ENCODE data around the gene DUSP10.

GRCh38 chr1:221672239-221672645 is 69.6 kb downstream of the DUSP10 start:
- TF ChIP-seq, protein P1, sequence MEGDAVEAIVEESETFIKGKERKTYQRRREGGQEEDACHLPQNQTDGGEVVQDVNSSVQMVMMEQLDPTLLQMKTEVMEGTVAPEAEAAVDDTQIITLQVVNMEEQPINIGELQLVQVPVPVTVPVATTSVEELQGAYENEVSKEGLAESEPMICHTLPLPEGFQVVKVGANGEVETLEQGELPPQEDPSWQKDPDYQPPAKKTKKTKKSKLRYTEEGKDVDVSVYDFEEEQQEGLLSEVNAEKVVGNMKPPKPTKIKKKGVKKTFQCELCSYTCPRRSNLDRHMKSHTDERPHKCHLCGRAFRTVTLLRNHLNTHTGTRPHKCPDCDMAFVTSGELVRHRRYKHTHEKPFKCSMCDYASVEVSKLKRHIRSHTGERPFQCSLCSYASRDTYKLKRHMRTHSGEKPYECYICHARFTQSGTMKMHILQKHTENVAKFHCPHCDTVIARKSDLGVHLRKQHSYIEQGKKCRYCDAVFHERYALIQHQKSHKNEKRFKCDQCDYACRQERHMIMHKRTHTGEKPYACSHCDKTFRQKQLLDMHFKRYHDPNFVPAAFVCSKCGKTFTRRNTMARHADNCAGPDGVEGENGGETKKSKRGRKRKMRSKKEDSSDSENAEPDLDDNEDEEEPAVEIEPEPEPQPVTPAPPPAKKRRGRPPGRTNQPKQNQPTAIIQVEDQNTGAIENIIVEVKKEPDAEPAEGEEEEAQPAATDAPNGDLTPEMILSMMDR (IDR thresholded peaks at IDR 0.05; ENCODE audit: insufficient read depth, low read length) = no peak
- TF ChIP-seq, protein P2, sequence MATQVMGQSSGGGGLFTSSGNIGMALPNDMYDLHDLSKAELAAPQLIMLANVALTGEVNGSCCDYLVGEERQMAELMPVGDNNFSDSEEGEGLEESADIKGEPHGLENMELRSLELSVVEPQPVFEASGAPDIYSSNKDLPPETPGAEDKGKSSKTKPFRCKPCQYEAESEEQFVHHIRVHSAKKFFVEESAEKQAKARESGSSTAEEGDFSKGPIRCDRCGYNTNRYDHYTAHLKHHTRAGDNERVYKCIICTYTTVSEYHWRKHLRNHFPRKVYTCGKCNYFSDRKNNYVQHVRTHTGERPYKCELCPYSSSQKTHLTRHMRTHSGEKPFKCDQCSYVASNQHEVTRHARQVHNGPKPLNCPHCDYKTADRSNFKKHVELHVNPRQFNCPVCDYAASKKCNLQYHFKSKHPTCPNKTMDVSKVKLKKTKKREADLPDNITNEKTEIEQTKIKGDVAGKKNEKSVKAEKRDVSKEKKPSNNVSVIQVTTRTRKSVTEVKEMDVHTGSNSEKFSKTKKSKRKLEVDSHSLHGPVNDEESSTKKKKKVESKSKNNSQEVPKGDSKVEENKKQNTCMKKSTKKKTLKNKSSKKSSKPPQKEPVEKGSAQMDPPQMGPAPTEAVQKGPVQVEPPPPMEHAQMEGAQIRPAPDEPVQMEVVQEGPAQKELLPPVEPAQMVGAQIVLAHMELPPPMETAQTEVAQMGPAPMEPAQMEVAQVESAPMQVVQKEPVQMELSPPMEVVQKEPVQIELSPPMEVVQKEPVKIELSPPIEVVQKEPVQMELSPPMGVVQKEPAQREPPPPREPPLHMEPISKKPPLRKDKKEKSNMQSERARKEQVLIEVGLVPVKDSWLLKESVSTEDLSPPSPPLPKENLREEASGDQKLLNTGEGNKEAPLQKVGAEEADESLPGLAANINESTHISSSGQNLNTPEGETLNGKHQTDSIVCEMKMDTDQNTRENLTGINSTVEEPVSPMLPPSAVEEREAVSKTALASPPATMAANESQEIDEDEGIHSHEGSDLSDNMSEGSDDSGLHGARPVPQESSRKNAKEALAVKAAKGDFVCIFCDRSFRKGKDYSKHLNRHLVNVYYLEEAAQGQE (IDR thresholded peaks at IDR 0.05; ENCODE audit: insufficient replicate concordance, low read depth) = no peak
- no peak for TF ChIP-seq GABPA (IDR thresholded peaks at IDR 0.05; ENCODE audit: low read depth)

All from HL-60 (cell line).